A673 (cell line): Measurements from ENCODE around the gene MRPL12. TPM values are rescaled to one million over a fixed set of nuclear protein-coding genes. Genes with fewer than 3 reads are reported as not detected.

Experiments used
- BruUV-seq: library from RNA; stranded (reverse); fragments of 400-500 nt; replicated peaks from 2 replicates; lab custom pipeline; 2021; lab: Mats Ljungman, UMichigan
- CTCF ChIA-PET: fragments of 300-600 bp; sonication (Branson Sonifier 250); formaldehyde crosslinking; loops from one replicate; lab custom pipeline; 2022; ENCODE audit warnings: antibody characterized with exemption; lab: Charles Lee
- POLR2A ChIA-PET: fragments of 300-600 bp; sonication (Branson Sonifier 250); formaldehyde crosslinking; loops from one replicate; lab custom pipeline; 2022; ENCODE audit warnings: antibody characterized with exemption; ENCODE audit not compliant: low non-redundant PET; lab: Charles Lee
- DNase-seq: peaks from one replicate; pipeline ENCODE4 v3.0.0-alpha.2; 2015; ENCODE audit warnings: low spot score
- H3K27ac ChIP-seq: fragments of 200-600 bp; sonication (generic); 2 replicates; pipeline ENCODE4 v1.5.1; 2016; ENCODE audit warnings: mixed run types, low read depth, mild to moderate bottlenecking, mixed read lengths, antibody characterized with exemption, low read length; ENCODE audit not compliant: poor library complexity, severe bottlenecking
- H3K27me3 ChIP-seq: fragments of 200-600 bp; sonication (generic); replicated peaks from 2 replicates; pipeline ENCODE4 v1.6.1; 2017; ENCODE audit warnings: mixed run types, low read depth, mild to moderate bottlenecking, mixed read lengths, antibody characterized with exemption, low read length; ENCODE audit not compliant: insufficient read depth, poor library complexity
- H3K36me3 ChIP-seq: fragments of 200-600 bp; sonication (generic); 2 replicates; pipeline ENCODE4 v1.6.1; 2016; ENCODE audit warnings: mixed run types, mild to moderate bottlenecking, mixed read lengths, antibody characterized with exemption, low read length; ENCODE audit not compliant: insufficient read depth, poor library complexity, severe bottlenecking
- H3K4me1 ChIP-seq: fragments of 200-600 bp; sonication (generic); 2 replicates; pipeline ENCODE4 v1.6.1; 2017; ENCODE audit warnings: mixed run types, mild to moderate bottlenecking, mixed read lengths, antibody characterized with exemption, low read length; ENCODE audit not compliant: insufficient read depth, poor library complexity, severe bottlenecking
- H3K4me3 ChIP-seq: fragments of 200-600 bp; sonication (generic); 2 replicates; pipeline ENCODE4 v1.5.1; 2016; ENCODE audit warnings: low read depth, mixed run types, mild to moderate bottlenecking, mixed read lengths, low read length; ENCODE audit not compliant: poor library complexity, severe bottlenecking
- H3K9me3 ChIP-seq: fragments of 200-600 bp; sonication (generic); 2 replicates; pipeline ENCODE4 v1.6.1; 2016; ENCODE audit warnings: mixed run types, low read depth, mild to moderate bottlenecking, mixed read lengths, antibody characterized with exemption, low read length; ENCODE audit not compliant: poor library complexity, severe bottlenecking
- EZH2 ChIP-seq: fragments of 200-600 bp; sonication (generic); IDR thresholded peaks from 2 replicates; pipeline ENCODE4 v1.6.1; 2017; ENCODE audit warnings: borderline replicate concordance, low read depth, mild to moderate bottlenecking, mixed read lengths, antibody characterized with exemption, low read length; ENCODE audit not compliant: poor library complexity, severe bottlenecking
- intact Hi-C: fragments of 100-400 bp; cut with micrococcal nuclease; formaldehyde crosslinking; loops from one replicate; pipeline ENCODE4 v1.10.0; 2022; ENCODE audit not compliant: unreplicated experiment
- total RNA-seq: library from RNA; stranded (reverse); gene quantifications from 2 replicates; pipeline ENCODE4 v1.2.3, GENCODE V29; 2021
- TF ChIP-seq, protein P1 (sequence below): fragments of 300-800, 200-600 bp; sonication (generic); conservative IDR thresholded peaks from 2 replicates; pipeline ENCODE4 v1.5.1; 2017; ENCODE audit warnings: low read depth, mild to moderate bottlenecking, antibody characterized with exemption, low read length, moderate library complexity, mixed read lengths

Gene MRPL12
- total RNA-seq, 1 experiment from 2014 or later: 186 TPM

DNA sequence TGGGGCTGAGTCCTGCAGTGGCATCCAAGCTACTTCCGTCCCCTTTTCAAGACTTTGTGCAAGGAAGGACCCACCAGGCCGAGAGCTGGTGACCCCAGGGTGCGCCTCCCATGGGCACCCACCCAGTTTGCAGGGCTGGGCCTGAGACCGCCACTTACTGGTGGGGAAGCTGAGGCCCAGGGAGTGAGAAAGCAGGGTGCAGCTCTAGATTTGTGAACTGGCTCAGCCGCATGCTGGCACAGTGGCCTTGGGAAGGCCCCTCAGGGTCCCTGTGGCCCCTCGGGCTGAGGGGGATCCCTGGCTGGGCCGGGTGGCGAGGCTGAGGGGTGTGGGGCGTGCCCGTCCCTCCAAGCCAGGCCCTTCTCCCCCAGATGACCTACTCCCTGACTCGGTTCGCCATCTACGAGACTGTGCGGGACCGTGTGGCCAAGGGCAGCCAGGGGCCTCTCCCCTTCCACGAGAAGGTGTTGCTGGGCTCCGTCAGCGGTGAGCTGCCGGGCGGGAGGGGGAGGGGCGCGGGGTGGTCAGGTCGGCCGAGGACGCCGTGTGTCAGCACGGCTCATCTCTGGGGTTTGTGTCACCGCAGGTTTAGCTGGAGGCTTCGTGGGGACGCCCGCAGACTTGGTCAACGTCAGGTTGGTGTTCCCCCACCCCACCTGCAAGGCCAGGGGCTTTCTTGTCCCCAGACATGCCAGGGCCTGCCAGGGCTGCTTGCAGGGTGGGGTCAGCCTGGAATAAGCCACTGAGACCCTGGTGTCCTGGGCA, 12.1 kb downstream of the MRPL12 start:
- H3K9me3 ChIP-seq: no peaks in the 10 kb centered on the region
- no peak overlapping the region for H3K4me3 ChIP-seq
- intact Hi-C loops: no loop called here
- H3K27ac ChIP-seq: no peak overlapping the region
- peaks cover 24% of the 10 kb centered on the region for H3K36me3 ChIP-seq
- TF ChIP-seq, protein P1, sequence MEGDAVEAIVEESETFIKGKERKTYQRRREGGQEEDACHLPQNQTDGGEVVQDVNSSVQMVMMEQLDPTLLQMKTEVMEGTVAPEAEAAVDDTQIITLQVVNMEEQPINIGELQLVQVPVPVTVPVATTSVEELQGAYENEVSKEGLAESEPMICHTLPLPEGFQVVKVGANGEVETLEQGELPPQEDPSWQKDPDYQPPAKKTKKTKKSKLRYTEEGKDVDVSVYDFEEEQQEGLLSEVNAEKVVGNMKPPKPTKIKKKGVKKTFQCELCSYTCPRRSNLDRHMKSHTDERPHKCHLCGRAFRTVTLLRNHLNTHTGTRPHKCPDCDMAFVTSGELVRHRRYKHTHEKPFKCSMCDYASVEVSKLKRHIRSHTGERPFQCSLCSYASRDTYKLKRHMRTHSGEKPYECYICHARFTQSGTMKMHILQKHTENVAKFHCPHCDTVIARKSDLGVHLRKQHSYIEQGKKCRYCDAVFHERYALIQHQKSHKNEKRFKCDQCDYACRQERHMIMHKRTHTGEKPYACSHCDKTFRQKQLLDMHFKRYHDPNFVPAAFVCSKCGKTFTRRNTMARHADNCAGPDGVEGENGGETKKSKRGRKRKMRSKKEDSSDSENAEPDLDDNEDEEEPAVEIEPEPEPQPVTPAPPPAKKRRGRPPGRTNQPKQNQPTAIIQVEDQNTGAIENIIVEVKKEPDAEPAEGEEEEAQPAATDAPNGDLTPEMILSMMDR: no peak
- no peak for TF ChIP-seq EZH2
- peaks cover 17% of the 10 kb centered on the region for H3K4me1 ChIP-seq
- CTCF ChIA-PET: no interaction called here
- H3K27me3 ChIP-seq: no peaks in the 10 kb centered on the region
- DNase-seq: no peak
- POLR2A ChIA-PET: no interaction called here
- no TSS peak for BruUV-seq

DNA sequence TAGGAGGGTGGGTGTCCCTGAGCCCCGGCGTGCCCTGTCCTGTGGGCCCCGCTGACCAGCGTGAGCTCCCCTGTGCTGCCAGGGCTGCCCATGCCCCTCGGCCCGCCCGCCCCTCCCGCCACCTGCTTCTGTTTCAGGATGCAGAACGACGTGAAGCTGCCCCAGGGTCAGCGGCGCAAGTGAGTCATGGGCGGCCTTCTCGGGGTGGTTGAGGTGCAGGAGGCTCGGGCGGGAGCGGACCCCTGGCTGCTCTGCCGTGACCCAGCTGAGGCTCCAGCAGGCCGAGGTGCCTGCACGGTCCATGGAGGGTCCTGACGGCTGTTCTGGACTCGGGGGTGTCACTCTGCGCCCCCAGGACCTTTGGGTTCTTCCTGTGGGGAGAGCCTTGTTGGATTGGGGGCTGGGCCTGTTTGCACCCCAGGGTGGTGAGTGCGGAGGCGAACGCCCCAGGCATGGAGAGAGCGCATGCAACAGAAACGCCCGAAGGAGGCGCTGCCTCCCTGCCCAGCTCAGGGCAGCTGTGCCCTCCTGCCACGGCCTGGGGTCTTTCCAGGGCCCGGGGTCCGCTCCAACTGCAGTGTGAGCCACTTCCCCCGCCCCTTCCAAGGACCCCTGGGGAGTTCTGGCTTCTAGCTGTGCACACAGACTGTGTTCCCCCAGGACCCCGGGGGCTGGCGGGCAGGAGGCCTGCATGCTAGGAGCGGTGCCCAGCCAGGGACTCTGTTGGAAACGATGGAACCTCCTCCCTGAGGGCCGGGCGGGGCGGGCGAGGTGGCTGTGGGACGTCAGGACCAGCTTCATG, 12.9 kb downstream of the MRPL12 start:
- peaks cover 9% of the 10 kb centered on the region for H3K4me1 ChIP-seq
- BruUV-seq: no TSS peak
- peaks cover 24% of the 10 kb centered on the region for H3K36me3 ChIP-seq
- no peaks in the 10 kb centered on the region for H3K9me3 ChIP-seq
- ChIA-PET POLR2A (no interaction called here), CTCF (no interaction called here)
- no peak overlapping the region for H3K27ac ChIP-seq
- no peak for TF ChIP-seq EZH2
- TF ChIP-seq, protein P1: no peak
- intact Hi-C loops: no loop called here
- no peak for DNase-seq
- H3K4me3 ChIP-seq: no peak overlapping the region
- no peaks in the 10 kb centered on the region for H3K27me3 ChIP-seq

DNA sequence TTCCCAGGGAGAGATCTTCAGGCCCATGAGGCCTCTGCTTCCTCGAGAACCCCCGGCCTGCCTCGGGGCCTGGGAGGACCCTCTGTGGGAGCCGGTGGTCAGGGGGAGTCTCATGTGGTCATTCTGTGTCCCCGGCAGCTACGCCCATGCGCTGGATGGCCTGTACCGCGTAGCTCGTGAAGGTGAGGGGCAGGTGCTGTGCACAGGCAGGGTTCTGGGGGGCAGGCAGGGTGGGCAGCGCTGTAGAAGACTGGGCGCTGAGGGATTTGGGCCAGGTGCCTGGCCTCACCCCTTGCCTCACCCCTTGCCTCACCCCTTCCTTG, 13.5 kb downstream of the MRPL12 start:
- POLR2A ChIA-PET: no interaction called here

More for the DNA sequence above, 13.5 kb downstream of the MRPL12 start:
- TF ChIP-seq EZH2: no peak
- TF ChIP-seq, protein P1: no peak
- no TSS peak for BruUV-seq
- no peak overlapping the region for H3K27ac ChIP-seq
- H3K27me3 ChIP-seq: no peaks in the 10 kb centered on the region
- H3K36me3 ChIP-seq: peaks cover 24% of the 10 kb centered on the region
- H3K9me3 ChIP-seq: no peaks in the 10 kb centered on the region
- DNase-seq: no peak
- no peak overlapping the region for H3K4me3 ChIP-seq
- CTCF ChIA-PET: no interaction called here
- intact Hi-C loops: no loop called here
- peaks cover 3% of the 10 kb centered on the region for H3K4me1 ChIP-seq
